GM12872 (cell line): Measurements from ENCODE around the gene DHX34.
A peak's percentile ranks its signal among the peaks of the same experiment; 100 is the strongest.

Source experiments
- TF ChIP-seq, protein P1 (sequence below): IDR thresholded peaks from 3 replicates; pipeline ENCODE4 v1.5.1; 2011; ENCODE audit warnings: low read depth, mild to moderate bottlenecking, low read length, moderate library complexity; ENCODE audit not compliant: insufficient read depth

The DHX34 gene

DNA sequence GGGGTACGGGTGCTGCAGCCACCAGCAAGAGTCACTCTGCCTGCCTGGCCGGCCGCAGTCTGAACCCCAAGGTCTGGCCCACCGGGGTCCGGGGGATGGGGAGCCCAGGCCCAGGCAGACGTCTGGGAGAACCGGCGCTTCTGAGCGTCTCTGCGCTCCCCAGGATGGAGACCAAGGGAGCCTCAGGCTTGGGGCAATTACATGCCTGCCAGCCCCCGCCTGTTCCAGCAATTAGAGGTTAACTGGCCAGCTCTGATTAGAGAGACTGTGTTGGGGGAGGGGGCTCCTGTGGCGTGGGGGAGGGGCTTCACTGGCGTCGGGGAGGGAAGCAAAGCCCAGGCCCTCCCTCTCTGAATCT lies 58.3 kb downstream of the DHX34 start:
- TF ChIP-seq, protein P1, sequence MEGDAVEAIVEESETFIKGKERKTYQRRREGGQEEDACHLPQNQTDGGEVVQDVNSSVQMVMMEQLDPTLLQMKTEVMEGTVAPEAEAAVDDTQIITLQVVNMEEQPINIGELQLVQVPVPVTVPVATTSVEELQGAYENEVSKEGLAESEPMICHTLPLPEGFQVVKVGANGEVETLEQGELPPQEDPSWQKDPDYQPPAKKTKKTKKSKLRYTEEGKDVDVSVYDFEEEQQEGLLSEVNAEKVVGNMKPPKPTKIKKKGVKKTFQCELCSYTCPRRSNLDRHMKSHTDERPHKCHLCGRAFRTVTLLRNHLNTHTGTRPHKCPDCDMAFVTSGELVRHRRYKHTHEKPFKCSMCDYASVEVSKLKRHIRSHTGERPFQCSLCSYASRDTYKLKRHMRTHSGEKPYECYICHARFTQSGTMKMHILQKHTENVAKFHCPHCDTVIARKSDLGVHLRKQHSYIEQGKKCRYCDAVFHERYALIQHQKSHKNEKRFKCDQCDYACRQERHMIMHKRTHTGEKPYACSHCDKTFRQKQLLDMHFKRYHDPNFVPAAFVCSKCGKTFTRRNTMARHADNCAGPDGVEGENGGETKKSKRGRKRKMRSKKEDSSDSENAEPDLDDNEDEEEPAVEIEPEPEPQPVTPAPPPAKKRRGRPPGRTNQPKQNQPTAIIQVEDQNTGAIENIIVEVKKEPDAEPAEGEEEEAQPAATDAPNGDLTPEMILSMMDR: no peak

DNA sequence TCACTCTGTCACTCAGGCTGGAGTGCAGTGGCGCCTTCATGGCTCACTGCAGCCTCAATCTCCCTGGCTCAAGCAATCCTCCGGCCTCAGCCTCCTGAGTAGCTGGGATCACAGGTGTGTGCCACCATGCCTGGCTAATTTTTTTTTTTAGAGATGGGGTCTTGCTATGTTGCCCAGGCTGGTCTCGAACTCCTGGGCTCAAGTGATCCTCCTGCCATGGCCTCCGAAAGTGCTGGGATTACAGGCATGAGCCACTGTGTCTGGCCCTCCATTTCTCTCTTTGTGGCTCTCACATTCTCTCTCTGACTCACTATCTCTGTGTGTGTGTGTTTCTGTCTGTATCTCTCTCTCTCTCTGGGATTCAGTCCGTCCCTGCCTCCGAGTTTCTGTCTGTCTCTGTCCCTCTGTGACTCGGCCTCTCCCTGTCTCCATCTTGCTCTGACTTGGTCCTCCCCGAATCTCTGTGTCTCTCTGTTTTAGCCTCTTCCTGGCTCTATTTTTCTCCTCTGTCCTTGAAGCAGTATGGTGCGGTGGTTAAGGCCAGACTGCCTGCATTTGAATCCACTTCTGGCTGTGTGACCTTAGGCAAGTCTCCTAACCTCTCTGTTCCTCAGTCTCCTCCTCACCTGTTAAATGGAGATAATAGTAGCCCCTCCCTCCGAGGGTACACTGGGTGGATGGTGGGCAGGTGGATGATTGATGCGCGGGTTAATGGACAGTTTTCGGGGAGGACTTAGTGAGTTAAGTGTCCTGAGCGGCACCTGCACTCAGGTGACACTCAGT lies 59.2 kb downstream of the DHX34 start:
- TF ChIP-seq, protein P1: no peak

DNA sequence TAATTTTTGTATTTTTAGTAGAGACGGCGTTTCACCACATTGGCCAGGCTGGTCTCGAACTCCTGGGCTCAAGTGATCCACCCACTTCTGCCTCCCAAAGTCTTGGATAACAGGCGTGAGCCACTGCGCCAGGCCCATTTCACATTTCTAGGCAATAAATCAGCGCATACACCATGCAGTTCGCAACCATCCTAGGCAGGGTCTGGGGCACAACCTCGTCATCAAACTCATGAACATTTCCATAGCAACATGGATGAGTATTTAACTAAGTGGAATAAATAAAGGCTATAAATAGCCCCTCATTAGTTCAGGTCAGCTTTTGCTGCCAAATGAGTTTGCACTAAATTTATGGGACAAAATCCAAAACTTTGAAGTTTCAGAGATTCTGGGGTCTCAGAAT lies 62.0 kb downstream of the DHX34 start:
- TF ChIP-seq, protein P1: no peak

GRCh38 chr19:47413941-47414340 lies 64.8 kb downstream of the DHX34 start:
- TF ChIP-seq, protein P1: no peak

DNA sequence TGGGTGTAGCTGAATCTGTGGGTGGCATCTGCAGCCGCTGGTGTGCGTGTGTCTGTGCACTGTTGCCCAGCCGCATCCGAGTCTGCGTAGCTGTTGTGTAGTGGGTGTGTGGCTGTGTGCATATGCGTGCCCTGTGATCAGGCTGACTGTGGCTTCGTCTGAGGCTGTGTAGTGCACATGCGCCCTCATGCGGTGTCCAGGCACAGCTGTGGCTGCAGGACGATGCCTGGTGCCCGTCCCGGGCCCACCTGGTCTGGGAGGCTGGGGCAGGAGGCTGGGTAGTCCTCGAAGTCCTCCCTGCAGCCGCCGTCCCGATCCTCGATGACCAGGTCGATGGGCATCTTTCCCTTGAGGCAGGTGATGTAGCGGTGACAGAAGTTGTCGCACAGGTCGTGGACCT lies 65.4 kb downstream of the DHX34 start:
- TF ChIP-seq, protein P1: peak; percentile 41; the same call in 2 of the 3 replicates

DNA sequence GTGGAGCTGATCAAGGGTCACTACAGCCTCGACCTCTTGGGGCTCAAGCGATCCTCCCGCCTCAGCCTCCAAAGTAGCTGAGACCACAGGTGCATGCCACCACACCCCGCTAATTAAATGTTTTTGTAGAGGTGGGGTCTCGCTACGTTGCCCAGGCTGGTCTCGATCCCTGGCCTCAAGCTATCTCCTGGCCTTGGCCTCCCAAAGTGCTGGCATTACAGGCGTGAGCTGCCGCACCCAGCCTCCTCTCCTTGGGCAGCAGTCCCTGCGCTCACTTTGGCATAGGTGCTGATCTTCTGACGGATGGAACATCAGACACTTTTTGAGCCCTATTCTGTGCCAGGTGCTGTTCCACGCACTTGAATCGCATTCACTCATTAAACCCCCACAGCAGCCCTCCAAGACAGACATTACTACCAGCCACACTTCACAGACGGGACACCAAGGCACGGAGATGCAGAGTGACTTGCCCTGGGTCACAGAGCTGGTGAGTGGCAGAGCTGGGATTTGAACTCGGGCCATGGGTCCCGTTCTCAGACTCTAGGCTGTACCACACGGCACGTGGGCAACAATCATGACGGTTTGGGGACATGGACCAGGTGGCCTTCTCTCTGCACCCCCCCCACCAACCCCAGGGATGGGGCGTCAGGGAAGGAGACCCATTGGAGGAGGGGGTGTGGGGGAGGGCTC lies 67.0 kb downstream of the DHX34 start:
- TF ChIP-seq, protein P1: no peak

GRCh38 chr19:47416643-47416985 lies 67.5 kb downstream of the DHX34 start:
- TF ChIP-seq, protein P1: no peak
